Stomach (tissue), 9 donors: ENCODE data around the gene MAGI1. TPM values are rescaled to one million over a fixed set of nuclear protein-coding genes. Genes with fewer than 3 reads are reported as not detected.

ENCODE experiments used
- DNase-seq, 2 donors: peaks; one replicate each; pipeline versions ENCODE4 v3.0.0 to v3.0.0-alpha.2; 2013 to 2019
- H3K27ac ChIP-seq, 5 donors: fragments of 200-600 bp in 4 of 5; sonication (generic) in 4 of 5; one replicate each; pipeline ENCODE4 v1.5.1; 2013 to 2019; ENCODE audit warnings: mild to moderate bottlenecking in 1 of 5, moderate library complexity in 1 of 5
- H3K27me3 ChIP-seq, 3 donors: fragments of 200-600 bp; sonication (generic); one replicate each; pipeline ENCODE4 v1.5.1; 2017 to 2019; ENCODE audit warnings: mixed run types in 1 of 3
- H3K36me3 ChIP-seq, 4 donors: fragments of 200-600 bp; sonication (generic); 1 replicate in 3 of 4; 2 replicates in 1 of 4; pipeline ENCODE4 v1.5.1; 2016 to 2019
- H3K4me1 ChIP-seq, 4 donors: fragments of 200-600 bp; sonication (generic); one replicate each; pipeline ENCODE4 v1.5.1; 2016 to 2019
- H3K4me3 ChIP-seq, 4 donors: fragments of 200-600 bp; sonication (generic) in 3 of 4; one replicate each; pipeline ENCODE4 v1.5.1; 2016 to 2019; ENCODE audit warnings: mild to moderate bottlenecking in 1 of 4
- H3K9me3 ChIP-seq, 4 donors: fragments of 200-600 bp; sonication (generic); one replicate each; pipeline ENCODE4 v1.5.1; 2016 to 2019
- EP300 ChIP-seq: sonication (generic); formaldehyde crosslinking; IDR thresholded peaks from one replicate; pipeline ENCODE4 v1.6.1; 2017; ENCODE audit warnings: antibody characterized with exemption
- POLR2A ChIP-seq, 4 donors: fragments of 450-650 bp; IDR thresholded peaks; one replicate each; pipeline ENCODE4 v1.6.1; 2016; ENCODE audit warnings: antibody characterized with exemption in 4 of 4, control low read depth in 2 of 4, mild to moderate bottlenecking in 1 of 4, moderate library complexity in 1 of 4
- POLR2AphosphoS5 ChIP-seq, 3 donors: sonication (generic); formaldehyde crosslinking; IDR thresholded peaks; one replicate each; pipeline ENCODE4 v1.6.1; 2016; ENCODE audit warnings: antibody characterized with exemption in 3 of 3
- WGBS, 5 donors: extraction: QIAGEN DNeasy Blood & Tissue Kit in 3 of 5; methylation state at CpG; one replicate each; pipeline versions ENCODE4 v1.1.5 to v1.1.7; 2013 to 2018; 5-methylcytosine and 5-hydroxymethylcytosine counted together
- intact Hi-C: fragments of 100-400 bp; cut with DNase I; formaldehyde crosslinking; loops from one replicate; pipeline ENCODE4 v1.15.1; 2023; ENCODE audit warnings: low total_unique reads
- polyA plus RNA-seq, 3 donors: library from polyadenylated mRNA; stranded (reverse); fragments of 200-250 nt; gene quantifications; one replicate each; pipeline ENCODE4 v1.2.3, GENCODE V29; 2013
- total RNA-seq, 5 donors: library from RNA; depleted of rRNA; stranded (reverse); fragments of >200 nt; gene quantifications; one replicate each; pipeline versions ENCODE4 v1.1.0 to v1.2.3, GENCODE V29; 2014 to 2016
- TF ChIP-seq, protein P1 (sequence below), 7 experiments: fragments of 450-650 bp in 4 of 7; fragments of 200-600 bp in 3 of 7; sonication (generic) in 3 of 7; IDR thresholded peaks; one replicate each; pipeline ENCODE4 v1.5.1; 2016 to 2019; ENCODE audit warnings: antibody characterized with exemption in 7 of 7, control low read depth in 2 of 7, mild to moderate bottlenecking in 1 of 7
- donor health status: healthy with polysubstance abuse.
- donor health status: Bipolar disorder and iron deficiency.
- donor health status: healthy.

Gene MAGI1
- total and polyA plus RNA-seq, 8 donors = 5.7 to 237 (median 84.8) TPM

DNA sequence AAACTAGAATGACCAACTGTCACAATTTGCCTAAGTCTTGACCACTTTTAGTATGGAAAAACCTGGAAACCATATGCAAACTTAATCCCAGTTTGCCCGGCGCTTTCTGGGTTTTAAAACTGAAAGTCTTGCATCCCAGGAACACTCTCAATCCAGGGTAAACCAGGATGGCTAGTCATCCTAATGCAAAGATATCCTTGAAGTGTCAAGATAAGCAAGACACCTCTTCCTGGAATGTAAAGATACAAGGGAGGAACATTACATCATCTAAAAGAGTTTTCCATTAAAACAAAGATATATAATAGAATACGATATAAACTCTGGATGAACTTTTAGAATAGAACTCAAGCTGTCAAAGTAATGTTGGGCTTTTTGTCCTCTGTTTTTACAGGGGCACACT lies 188.5 kb downstream of the MAGI1 start:
- DNase-seq = no peak

DNA sequence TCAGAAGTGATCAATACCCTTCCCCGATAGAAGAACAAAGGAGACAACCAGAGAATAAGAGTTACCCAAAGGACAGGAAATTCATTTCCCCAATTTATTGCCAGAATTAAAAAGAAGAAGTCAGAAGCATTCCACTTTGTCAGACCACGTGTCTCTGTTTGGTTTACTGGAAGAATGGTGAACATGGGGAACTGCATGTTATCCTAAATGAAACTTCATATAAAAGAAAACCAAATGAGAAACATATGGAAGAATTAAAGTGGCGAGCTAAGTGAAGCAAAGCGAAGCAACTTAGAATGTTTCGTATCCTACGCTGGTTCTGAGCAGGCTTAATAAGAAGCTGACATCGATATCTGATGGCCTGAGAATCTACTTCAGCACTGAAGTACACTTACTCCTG lies 190.7 kb downstream of the MAGI1 start:
- WGBS, 5 donors = 85 to 91% (median 89%) methylated on average over 7 of the region's 7 CpGs
- H3K27me3 ChIP-seq = no peaks in the 10 kb centered on the region
- intact Hi-C loops = no loop called here

More for the DNA sequence above, 188.5 kb downstream of the MAGI1 start:
- H3K27me3 ChIP-seq = no peaks in the 10 kb centered on the region
- WGBS, 5 donors = 86 to 97% (median 92%) methylated on average over 3 of the region's 3 CpGs
- TF ChIP-seq POLR2AphosphoS5 (IDR thresholded peaks at IDR 0.05) = no peak
- TF ChIP-seq POLR2A (IDR thresholded peaks at IDR 0.05) = no peak
- no peak for TF ChIP-seq EP300
- TF ChIP-seq, protein P1, sequence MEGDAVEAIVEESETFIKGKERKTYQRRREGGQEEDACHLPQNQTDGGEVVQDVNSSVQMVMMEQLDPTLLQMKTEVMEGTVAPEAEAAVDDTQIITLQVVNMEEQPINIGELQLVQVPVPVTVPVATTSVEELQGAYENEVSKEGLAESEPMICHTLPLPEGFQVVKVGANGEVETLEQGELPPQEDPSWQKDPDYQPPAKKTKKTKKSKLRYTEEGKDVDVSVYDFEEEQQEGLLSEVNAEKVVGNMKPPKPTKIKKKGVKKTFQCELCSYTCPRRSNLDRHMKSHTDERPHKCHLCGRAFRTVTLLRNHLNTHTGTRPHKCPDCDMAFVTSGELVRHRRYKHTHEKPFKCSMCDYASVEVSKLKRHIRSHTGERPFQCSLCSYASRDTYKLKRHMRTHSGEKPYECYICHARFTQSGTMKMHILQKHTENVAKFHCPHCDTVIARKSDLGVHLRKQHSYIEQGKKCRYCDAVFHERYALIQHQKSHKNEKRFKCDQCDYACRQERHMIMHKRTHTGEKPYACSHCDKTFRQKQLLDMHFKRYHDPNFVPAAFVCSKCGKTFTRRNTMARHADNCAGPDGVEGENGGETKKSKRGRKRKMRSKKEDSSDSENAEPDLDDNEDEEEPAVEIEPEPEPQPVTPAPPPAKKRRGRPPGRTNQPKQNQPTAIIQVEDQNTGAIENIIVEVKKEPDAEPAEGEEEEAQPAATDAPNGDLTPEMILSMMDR (IDR thresholded peaks at IDR 0.05) = no peak
- H3K27ac ChIP-seq = no peak overlapping the region
- H3K9me3 ChIP-seq = no peaks in the 10 kb centered on the region
- H3K4me1 ChIP-seq = peaks cover 3 to 22% (median 15%) of the 10 kb centered on the region in 4 donors
- intact Hi-C loops = no loop called here
- no peaks in the 10 kb centered on the region for H3K36me3 ChIP-seq
- no peak overlapping the region for H3K4me3 ChIP-seq

DNA sequence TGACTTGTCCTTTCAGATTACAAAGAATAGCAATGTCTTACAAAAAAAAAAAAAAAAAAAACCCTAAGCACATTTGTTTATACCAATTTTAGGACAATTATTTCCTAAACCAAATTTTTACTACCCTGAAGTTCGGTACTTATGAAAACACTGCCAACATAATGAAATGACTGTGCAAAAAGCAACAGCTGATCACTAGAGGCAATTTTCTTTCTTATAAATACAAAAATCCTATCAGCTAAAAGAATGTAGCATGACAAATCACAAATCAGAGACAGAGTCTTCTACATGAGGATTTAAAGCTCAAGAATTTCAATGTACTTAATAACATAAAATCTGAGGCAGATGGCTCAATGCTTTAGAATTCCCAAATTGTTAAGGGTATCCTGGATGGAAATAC lies 191.8 kb downstream of the MAGI1 start:
- TF ChIP-seq, protein P1 (IDR thresholded peaks at IDR 0.05) = no peak
- TF ChIP-seq POLR2AphosphoS5 (IDR thresholded peaks at IDR 0.05) = no peak
- no peak for TF ChIP-seq EP300
- TF ChIP-seq POLR2A (IDR thresholded peaks at IDR 0.05) = no peak
- no peaks in the 10 kb centered on the region for H3K27me3 ChIP-seq
- no peak overlapping the region for H3K4me3 ChIP-seq
- H3K27ac ChIP-seq = no peak overlapping the region
- intact Hi-C loops = no loop called here
- whole genome bisulfite sequencing, 5 donors = 54 to 76% (median 71%) methylated on average over 1 of the region's 1 CpG
- no peaks in the 10 kb centered on the region for H3K9me3 ChIP-seq
- H3K36me3 ChIP-seq = no peaks in the 10 kb centered on the region
- no peak for DNase-seq
- peaks cover 3 to 10% (median 6%) of the 10 kb centered on the region in 4 donors for H3K4me1 ChIP-seq

More for the DNA sequence above, 190.7 kb downstream of the MAGI1 start:
- Histone ChIP-seq H3K27ac (no peak overlapping the region), H3K4me1 (peaks cover 3 to 10% (median 6%) of the 10 kb centered on the region in 4 donors), H3K36me3 (no peaks in the 10 kb centered on the region), H3K4me3 (no peak overlapping the region), H3K9me3 (no peaks in the 10 kb centered on the region)
- TF ChIP-seq POLR2AphosphoS5 (IDR thresholded peaks at IDR 0.05) (no peak), POLR2A (IDR thresholded peaks at IDR 0.05) (no peak), EP300 (no peak)
- TF ChIP-seq, protein P1 (IDR thresholded peaks at IDR 0.05) = no peak
- no peak for DNase-seq

DNA sequence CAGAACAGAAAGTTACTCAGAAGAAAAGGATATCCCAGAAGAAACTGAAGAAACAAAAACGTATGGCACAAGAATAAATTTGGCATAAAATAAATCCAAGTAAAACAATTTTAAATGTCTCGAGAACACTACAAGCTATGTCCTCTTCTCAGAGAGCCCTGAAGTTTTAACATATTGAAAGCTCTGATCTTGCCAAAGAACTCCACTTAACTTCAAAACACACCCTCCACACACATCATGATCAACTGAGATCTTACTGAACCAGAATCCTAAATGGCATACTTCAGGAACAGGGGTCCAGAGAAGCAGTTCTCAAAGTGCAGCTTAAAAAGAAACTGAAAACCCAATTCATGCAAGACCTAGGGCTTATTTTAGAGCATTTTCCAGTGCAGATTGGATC lies 194.3 kb downstream of the MAGI1 start:
- no peak for TF ChIP-seq POLR2A (IDR thresholded peaks at IDR 0.05)
- no peak for TF ChIP-seq EP300
- TF ChIP-seq, protein P1 (IDR thresholded peaks at IDR 0.05) = no peak
- TF ChIP-seq POLR2AphosphoS5 (IDR thresholded peaks at IDR 0.05) = no peak
- 67 to 79% (median 75%) methylated on average over 2 of the region's 2 CpGs for WGBS, 5 donors
- intact Hi-C loops = no loop called here
- Histone ChIP-seq H3K27ac (no peak overlapping the region), H3K27me3 (no peaks in the 10 kb centered on the region), H3K9me3 (no peaks in the 10 kb centered on the region), H3K4me3 (no peak overlapping the region), H3K4me1 (peaks cover 0 to 4% (median 2%) of the 10 kb centered on the region in 4 donors), H3K36me3 (no peaks in the 10 kb centered on the region)
- DNase-seq = no peak
